Activated naive CD4-positive, alpha-beta T cell treated with anti-CD3 and anti-CD28 coated beads, Interleukin-2, amount 10 ng/mL, durations not matched to agents 7 days and 5 days (primary cell): Measurements from ENCODE around the gene PATJ.
"Not testable (repeated sequence)": the region's sequence is repeated elsewhere in the genome, so short reads cannot be mapped to it uniquely, and the experiment has no call there.

Experiments
- CTCF ChIA-PET: fragments of 350-600 bp; sonication (Branson Sonifier 250); formaldehyde crosslinking; loops from one replicate; lab custom pipeline; 2021; ENCODE audit warnings: antibody characterized with exemption; lab: Charles Lee
- DNase-seq: peaks from one replicate; pipeline ENCODE4 v3.0.0-alpha.2; 2020
- H3K27ac Mint-ChIP-seq: one replicate; pipeline ENCODE4 v1.8.0; 2021; ENCODE audit warnings: mild to moderate bottlenecking, moderate library complexity, mixed read lengths
- H3K27me3 Mint-ChIP-seq: one replicate; pipeline ENCODE4 v1.8.0; 2021; ENCODE audit warnings: mild to moderate bottlenecking, mixed read lengths
- H3K36me3 Mint-ChIP-seq: one replicate; pipeline ENCODE4 v1.8.0; 2021; ENCODE audit warnings: mixed read lengths
- H3K4me1 Mint-ChIP-seq: one replicate; pipeline ENCODE4 v1.8.0; 2021; ENCODE audit warnings: mixed read lengths
- H3K4me3 Mint-ChIP-seq: one replicate; pipeline ENCODE4 v1.8.0; 2021; ENCODE audit warnings: mild to moderate bottlenecking, moderate library complexity, mixed read lengths
- H3K9me3 Mint-ChIP-seq: one replicate; pipeline ENCODE4 v1.8.0; 2021; ENCODE audit warnings: mixed read lengths

Gene PATJ

DNA sequence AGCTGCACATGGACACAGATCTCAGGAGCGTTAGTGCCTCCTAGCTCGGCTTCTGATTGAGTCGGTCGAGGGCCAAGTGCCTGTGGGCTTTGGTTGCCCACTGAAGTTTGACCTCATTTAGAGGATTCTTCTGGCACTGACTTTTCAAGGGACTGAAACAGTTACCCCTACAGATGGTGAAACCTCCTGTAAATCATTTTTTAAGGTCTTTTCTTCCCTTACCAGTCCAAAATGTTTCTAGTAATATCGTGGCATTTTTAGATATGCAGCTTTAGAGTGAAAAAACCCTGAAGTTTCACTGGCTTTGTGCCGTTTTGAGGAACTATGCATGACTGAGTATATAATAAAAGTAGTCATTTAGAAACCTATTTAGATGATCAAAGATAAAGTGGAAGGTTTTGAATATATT lies 417.7 kb downstream of the PATJ start:
- Mint-ChIP-seq H3K4me3 (no peak overlapping the region), H3K36me3 (no peaks in the 10 kb centered on the region), H3K9me3 (no peaks in the 10 kb centered on the region), H3K4me1 (no peaks in the 10 kb centered on the region), H3K27me3 (no peaks in the 10 kb centered on the region), H3K27ac (no peak overlapping the region)
- CTCF ChIA-PET, result no interaction called here
- no peak for DNase-seq

DNA sequence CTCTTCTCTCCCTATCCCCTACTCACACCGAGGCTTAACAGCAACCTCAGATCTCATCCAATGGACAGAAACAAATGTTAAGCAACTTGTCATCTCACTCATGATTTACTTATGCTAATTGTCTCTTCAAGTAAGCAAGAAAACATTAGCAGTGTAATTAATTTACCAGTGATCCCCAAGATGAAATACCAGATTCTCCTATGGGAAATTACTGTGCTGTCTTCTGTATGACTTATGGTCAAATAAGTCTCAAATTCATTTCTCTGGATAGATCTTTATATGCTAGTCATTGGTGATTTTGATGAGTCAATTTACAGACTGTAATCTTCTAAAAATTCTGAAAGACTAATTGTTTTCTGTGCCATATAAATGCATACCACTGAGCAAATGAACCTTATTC lies 419.4 kb downstream of the PATJ start:
- H3K4me1 Mint-ChIP-seq, result no peaks in the 10 kb centered on the region
- no peak overlapping the region for H3K27ac Mint-ChIP-seq
- DNase-seq, result no peak
- H3K36me3 Mint-ChIP-seq, result no peaks in the 10 kb centered on the region
- CTCF ChIA-PET, result no interaction called here
- H3K27me3 Mint-ChIP-seq, result no peaks in the 10 kb centered on the region
- H3K9me3 Mint-ChIP-seq, result no peaks in the 10 kb centered on the region
- H3K4me3 Mint-ChIP-seq, result no peak overlapping the region

DNA sequence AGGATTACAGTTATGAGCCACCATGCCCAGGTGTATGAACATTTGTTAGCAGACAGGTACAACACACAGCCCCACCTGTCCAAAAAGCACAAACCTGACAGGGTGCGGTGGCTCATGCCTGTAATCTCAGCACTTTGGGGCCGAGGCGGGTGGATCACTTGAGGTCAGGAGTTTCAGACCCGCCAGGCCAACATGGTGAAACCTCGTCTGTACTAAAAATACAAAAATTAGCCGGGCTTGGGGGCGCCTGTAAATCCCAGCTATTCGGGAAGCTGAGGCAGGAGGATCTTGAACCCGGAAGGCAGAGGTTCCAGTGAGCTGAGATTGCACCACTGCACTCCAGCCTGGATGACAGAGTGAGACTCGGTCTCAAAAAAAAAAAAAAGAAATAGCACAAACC lies 428.1 kb downstream of the PATJ start:
- H3K4me3 Mint-ChIP-seq, H3K4me1 Mint-ChIP-seq, DNase-seq, H3K9me3 Mint-ChIP-seq, H3K36me3 Mint-ChIP-seq, H3K27ac Mint-ChIP-seq, H3K27me3 Mint-ChIP-seq, CTCF ChIA-PET: not testable (repeated sequence)

GRCh38 chr1:62175568-62176179 lies 433.4 kb downstream of the PATJ start:
- no peak overlapping the region for H3K27ac Mint-ChIP-seq
- CTCF ChIA-PET, result interaction anchor here (0.6 to 3.5 kb wide), 23 partner anchors 9 to 570 kb away, joined by 3 to 85 read pairs (median 3); no protein-coding TSS in a partner anchor
- peak; percentile 60 for DNase-seq
- H3K4me1 Mint-ChIP-seq, result no peaks in the 10 kb centered on the region
- peaks cover 4% of the 10 kb centered on the region for H3K27me3 Mint-ChIP-seq
- no peaks in the 10 kb centered on the region for H3K36me3 Mint-ChIP-seq
- no peaks in the 10 kb centered on the region for H3K9me3 Mint-ChIP-seq
- H3K4me3 Mint-ChIP-seq, result no peak overlapping the region

GRCh38 chr1:62176597-62177312 lies 434.5 kb downstream of the PATJ start:
- CTCF ChIA-PET, result interaction anchor here (1.3 to 3.5 kb wide), 5 partner anchors 201 to 569 kb away, joined by 3 to 85 read pairs (median 5); no protein-coding TSS in a partner anchor
- peaks cover 4% of the 10 kb centered on the region for H3K27me3 Mint-ChIP-seq
- H3K36me3 Mint-ChIP-seq, result no peaks in the 10 kb centered on the region
- no peak overlapping the region for H3K27ac Mint-ChIP-seq
- H3K4me3 Mint-ChIP-seq, result no peak overlapping the region
- H3K9me3 Mint-ChIP-seq, result no peaks in the 10 kb centered on the region
- H3K4me1 Mint-ChIP-seq, result no peaks in the 10 kb centered on the region
- no peak for DNase-seq

DNA sequence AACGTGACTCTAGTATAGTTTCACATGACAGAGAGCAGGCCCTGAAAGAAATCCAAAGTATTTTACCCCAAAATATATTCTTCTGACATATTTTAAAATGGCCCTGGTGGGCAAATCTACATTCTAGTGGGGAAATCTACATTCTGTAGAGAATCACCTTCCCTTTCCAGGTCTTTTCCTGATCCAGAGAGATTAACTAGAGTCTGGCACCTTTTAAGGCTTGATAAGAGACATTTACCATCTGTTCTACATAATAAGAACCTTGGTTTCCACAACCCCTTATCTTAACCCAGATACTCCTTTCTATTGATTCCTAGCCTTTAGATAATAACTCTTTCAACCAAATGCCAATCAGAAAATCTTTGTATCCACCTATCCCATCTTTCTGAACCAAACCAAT lies 435.3 kb downstream of the PATJ start:
- H3K9me3 Mint-ChIP-seq, result no peaks in the 10 kb centered on the region
- H3K36me3 Mint-ChIP-seq, result no peaks in the 10 kb centered on the region
- CTCF ChIA-PET, result no interaction called here
- no peaks in the 10 kb centered on the region for H3K4me1 Mint-ChIP-seq
- no peak overlapping the region for H3K27ac Mint-ChIP-seq
- no peak overlapping the region for H3K4me3 Mint-ChIP-seq
- no peaks in the 10 kb centered on the region for H3K27me3 Mint-ChIP-seq
- no peak for DNase-seq

DNA sequence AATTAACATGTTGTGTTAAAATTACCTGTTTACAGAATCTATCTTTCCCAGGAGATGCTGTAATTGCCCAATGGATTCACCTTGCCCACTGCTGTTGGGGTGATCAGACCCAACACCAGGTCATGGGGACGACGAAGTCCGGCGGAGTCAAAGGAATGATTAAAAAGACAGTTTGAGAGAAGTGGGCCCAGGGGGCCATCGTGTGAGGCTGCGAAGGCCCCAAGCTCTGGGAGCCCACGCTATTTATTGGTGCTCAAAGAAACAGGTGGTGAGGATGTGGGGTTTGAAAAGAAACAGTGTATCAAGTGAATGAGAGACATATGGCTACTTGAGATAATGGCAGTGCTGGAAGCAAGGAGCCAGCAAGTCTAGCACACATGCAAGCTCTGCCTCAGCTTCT lies 436.1 kb downstream of the PATJ start:
- H3K27ac Mint-ChIP-seq, result no peak overlapping the region
- no peaks in the 10 kb centered on the region for H3K9me3 Mint-ChIP-seq
- CTCF ChIA-PET, result no interaction called here
- no peak overlapping the region for H3K4me3 Mint-ChIP-seq
- H3K36me3 Mint-ChIP-seq, result no peaks in the 10 kb centered on the region
- H3K27me3 Mint-ChIP-seq, result no peaks in the 10 kb centered on the region
- no peak for DNase-seq
- H3K4me1 Mint-ChIP-seq, result no peaks in the 10 kb centered on the region

DNA sequence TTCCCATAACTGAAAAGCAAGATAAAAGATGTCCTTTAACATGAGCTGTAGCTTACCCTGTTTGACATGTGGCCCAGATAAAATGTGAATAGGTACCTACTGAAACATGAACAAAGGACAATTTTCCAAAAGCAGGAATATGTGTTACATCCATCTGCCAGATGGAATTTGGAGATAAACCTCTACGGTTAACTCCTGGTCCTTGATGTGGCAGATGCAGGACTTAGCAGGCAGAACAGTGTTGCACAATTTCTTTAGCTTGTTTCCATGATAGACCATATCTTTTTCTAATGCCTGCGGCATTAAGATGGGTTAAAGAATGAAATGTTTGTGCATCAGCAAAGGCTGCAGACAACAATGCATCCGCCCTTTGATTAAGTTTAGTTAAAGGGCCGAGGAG lies 437.8 kb downstream of the PATJ start:
- H3K36me3 Mint-ChIP-seq, H3K9me3 Mint-ChIP-seq, H3K27me3 Mint-ChIP-seq, H3K4me1 Mint-ChIP-seq, H3K4me3 Mint-ChIP-seq, DNase-seq, H3K27ac Mint-ChIP-seq: not testable (repeated sequence)
- CTCF ChIA-PET, result interaction anchor here (1.0 to 1.4 kb wide), 2 partner anchors 49 to 223 kb away, joined by 3 to 4 read pairs; no protein-coding TSS in a partner anchor

GRCh38 chr1:62180639-62181038 lies 438.4 kb downstream of the PATJ start:
- Mint-ChIP-seq H3K4me3 (no peak overlapping the region), H3K27me3 (no peaks in the 10 kb centered on the region), H3K9me3 (no peaks in the 10 kb centered on the region), H3K4me1 (no peaks in the 10 kb centered on the region), H3K36me3 (no peaks in the 10 kb centered on the region), H3K27ac (no peak overlapping the region)
- CTCF ChIA-PET, result no interaction called here
- no peak for DNase-seq

- Mint-ChIP-seq H3K4me1 (no peaks in the 10 kb centered on the region), H3K27ac (no peak overlapping the region), H3K27me3 (no peaks in the 10 kb centered on the region), H3K9me3 (no peaks in the 10 kb centered on the region), H3K4me3 (no peak overlapping the region), H3K36me3 (no peaks in the 10 kb centered on the region)
- no peak for DNase-seq
- CTCF ChIA-PET, result no interaction called here
Observed at GRCh38 chr1:62181532-62181931, 439.3 kb downstream of the PATJ start.

- H3K36me3 Mint-ChIP-seq, H3K27me3 Mint-ChIP-seq, CTCF ChIA-PET, H3K4me3 Mint-ChIP-seq, H3K27ac Mint-ChIP-seq, DNase-seq, H3K9me3 Mint-ChIP-seq, H3K4me1 Mint-ChIP-seq: not testable (repeated sequence)
Observed at GRCh38 chr1:62182157-62182556, 439.9 kb downstream of the PATJ start.

- H3K9me3 Mint-ChIP-seq, H3K4me1 Mint-ChIP-seq, H3K27ac Mint-ChIP-seq, H3K36me3 Mint-ChIP-seq, H3K4me3 Mint-ChIP-seq, H3K27me3 Mint-ChIP-seq, DNase-seq: not testable (repeated sequence)
- CTCF ChIA-PET, result interaction anchor here (1.1 kb wide), 1 partner anchor 222 kb away, joined by 3 read pairs; no protein-coding TSS in a partner anchor
Observed at GRCh38 chr1:62183164-62184020, 441.1 kb downstream of the PATJ start.

DNA sequence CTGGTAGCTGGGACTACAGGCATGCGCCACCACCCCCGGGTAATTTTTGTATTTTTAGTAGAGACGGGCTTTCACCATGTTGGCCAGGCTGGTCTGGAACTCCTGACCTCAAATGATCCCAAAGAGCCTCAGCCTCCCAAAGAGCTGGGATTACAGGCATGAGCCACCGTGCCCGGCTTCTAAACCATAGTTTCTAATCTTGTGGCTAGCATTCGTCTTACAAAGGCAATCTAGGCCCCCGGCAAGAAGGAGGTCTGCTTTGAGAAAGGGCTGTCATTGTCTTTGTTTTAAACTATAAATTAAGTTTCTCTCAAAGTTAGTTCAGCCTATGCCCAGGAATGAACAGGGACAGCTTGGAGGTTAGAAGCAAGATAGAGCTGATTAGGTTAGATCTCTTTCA lies 442.1 kb downstream of the PATJ start:
- H3K4me1 Mint-ChIP-seq, result no peaks in the 10 kb centered on the region

DNA sequence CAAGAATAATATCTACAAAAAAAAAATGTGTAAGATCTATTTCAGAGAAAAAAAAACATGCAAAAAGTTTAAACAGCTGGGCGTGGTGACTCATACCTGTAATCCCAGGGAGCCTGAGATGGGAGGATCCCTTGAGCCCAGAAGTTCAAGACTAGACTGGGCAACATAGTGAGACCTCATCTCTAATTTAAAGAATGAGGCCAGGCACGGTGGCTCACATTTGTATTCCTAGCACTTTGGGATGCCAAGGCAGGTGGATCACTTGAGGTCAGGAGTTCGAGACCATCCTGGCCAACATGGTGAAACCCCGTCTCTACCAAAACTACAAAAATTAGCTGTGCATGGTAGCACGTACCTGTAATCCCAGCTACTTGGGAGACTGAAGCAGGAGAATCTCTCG lies 443.0 kb downstream of the PATJ start:
- H3K36me3 Mint-ChIP-seq, H3K4me3 Mint-ChIP-seq, H3K9me3 Mint-ChIP-seq, H3K4me1 Mint-ChIP-seq, DNase-seq, H3K27ac Mint-ChIP-seq, H3K27me3 Mint-ChIP-seq: not testable (repeated sequence)
- CTCF ChIA-PET, result interaction anchor here (0.5 to 0.6 kb wide), 2 partner anchors 78 to 204 kb away, joined by 3 read pairs; no protein-coding TSS in a partner anchor

More for the DNA sequence above, 442.1 kb downstream of the PATJ start:
- H3K27me3 Mint-ChIP-seq, result no peaks in the 10 kb centered on the region
- H3K4me3 Mint-ChIP-seq, result no peak overlapping the region
- no peak for DNase-seq
- CTCF ChIA-PET, result interaction anchor here (1.0 to 1.1 kb wide), 2 partner anchors 9 to 221 kb away, joined by 3 to 6 read pairs; no protein-coding TSS in a partner anchor
- H3K9me3 Mint-ChIP-seq, result no peaks in the 10 kb centered on the region
- H3K27ac Mint-ChIP-seq, result no peak overlapping the region
- no peaks in the 10 kb centered on the region for H3K36me3 Mint-ChIP-seq
